HCT116 (cell line): ENCODE data around the gene DOCK2.

ENCODE experiments used
- CEBPB ChIP-seq: IDR thresholded peaks from 2 replicates; pipeline ENCODE4 v1.6.1; 2012; ENCODE audit warnings: low read depth
- ELF1 ChIP-seq: IDR thresholded peaks from 2 replicates; pipeline ENCODE4 v1.6.1; 2012; ENCODE audit warnings: low read depth, borderline replicate concordance
- EZH2 ChIP-seq: fragments of 200-600 bp; sonication (generic); IDR thresholded peaks from 2 replicates; pipeline ENCODE4 v1.6.1; 2017; ENCODE audit warnings: antibody characterized with exemption, mixed run types
- EZH2phosphoT487 ChIP-seq: fragments of 200-600 bp; IDR thresholded peaks from 2 replicates; pipeline ENCODE4 v1.6.1; 2018; ENCODE audit warnings: antibody characterized with exemption, borderline replicate concordance
- FOSL1 ChIP-seq: IDR thresholded peaks from 2 replicates; pipeline ENCODE4 v1.6.1; 2012; ENCODE audit warnings: low read depth
- JUND ChIP-seq: IDR thresholded peaks from 2 replicates; pipeline ENCODE4 v1.6.1; 2012
- POLR2A ChIP-seq: IDR thresholded peaks from 2 replicates; pipeline ENCODE4 v1.7.0; 2011; ENCODE audit warnings: borderline replicate concordance; ENCODE audit not compliant: insufficient read depth, insufficient read length; ENCODE audit errors: extremely low read depth
- RAD21 ChIP-seq: IDR thresholded peaks from 2 replicates; pipeline ENCODE4 v1.6.1; 2012; ENCODE audit warnings: low read depth, mild to moderate bottlenecking
- SIN3A ChIP-seq: IDR thresholded peaks from 2 replicates; pipeline ENCODE4 v1.6.1; 2012; ENCODE audit warnings: low read depth
- TCF7L2 ChIP-seq: IDR thresholded peaks from 2 replicates; pipeline ENCODE4 v1.7.0; 2011; ENCODE audit warnings: borderline replicate concordance, inconsistent platforms; ENCODE audit not compliant: insufficient read depth, insufficient read length; ENCODE audit errors: extremely low read depth
- YY1 ChIP-seq: IDR thresholded peaks from 2 replicates; pipeline ENCODE4 v1.6.1; 2011; ENCODE audit warnings: low read length, low read depth, moderate library complexity, mild to moderate bottlenecking; ENCODE audit not compliant: insufficient replicate concordance; ENCODE audit errors: extremely low read depth
- ZNF274 ChIP-seq: fragments of 200-500 bp; sonication (Bioruptor generic); IDR thresholded peaks from 2 replicates; pipeline ENCODE4 v1.6.1; 2014; ENCODE audit warnings: mild to moderate bottlenecking, low read depth, low read length, inconsistent platforms
- TF ChIP-seq, protein P1 (sequence below), 3 experiments: fragments of 200-600 bp in 1 of 3; sonication (generic) in 1 of 3; IDR thresholded peaks in 2 of 3; conservative IDR thresholded peaks in 1 of 3; 2 replicates each; pipeline ENCODE4 v1.5.1; 2012 to 2017; ENCODE audit warnings: low read depth in 2 of 3, low read length in 2 of 3, antibody characterized with exemption in 1 of 3, borderline replicate concordance in 1 of 3, control low read depth in 1 of 3, mild to moderate bottlenecking in 1 of 3, mixed read lengths in 1 of 3, mixed run types in 1 of 3, moderate library complexity in 1 of 3; ENCODE audit not compliant: insufficient read depth in 1 of 3
- TF ChIP-seq, protein P2 (sequence below): IDR thresholded peaks from 2 replicates; pipeline ENCODE4 v1.6.1; 2012

DNA sequence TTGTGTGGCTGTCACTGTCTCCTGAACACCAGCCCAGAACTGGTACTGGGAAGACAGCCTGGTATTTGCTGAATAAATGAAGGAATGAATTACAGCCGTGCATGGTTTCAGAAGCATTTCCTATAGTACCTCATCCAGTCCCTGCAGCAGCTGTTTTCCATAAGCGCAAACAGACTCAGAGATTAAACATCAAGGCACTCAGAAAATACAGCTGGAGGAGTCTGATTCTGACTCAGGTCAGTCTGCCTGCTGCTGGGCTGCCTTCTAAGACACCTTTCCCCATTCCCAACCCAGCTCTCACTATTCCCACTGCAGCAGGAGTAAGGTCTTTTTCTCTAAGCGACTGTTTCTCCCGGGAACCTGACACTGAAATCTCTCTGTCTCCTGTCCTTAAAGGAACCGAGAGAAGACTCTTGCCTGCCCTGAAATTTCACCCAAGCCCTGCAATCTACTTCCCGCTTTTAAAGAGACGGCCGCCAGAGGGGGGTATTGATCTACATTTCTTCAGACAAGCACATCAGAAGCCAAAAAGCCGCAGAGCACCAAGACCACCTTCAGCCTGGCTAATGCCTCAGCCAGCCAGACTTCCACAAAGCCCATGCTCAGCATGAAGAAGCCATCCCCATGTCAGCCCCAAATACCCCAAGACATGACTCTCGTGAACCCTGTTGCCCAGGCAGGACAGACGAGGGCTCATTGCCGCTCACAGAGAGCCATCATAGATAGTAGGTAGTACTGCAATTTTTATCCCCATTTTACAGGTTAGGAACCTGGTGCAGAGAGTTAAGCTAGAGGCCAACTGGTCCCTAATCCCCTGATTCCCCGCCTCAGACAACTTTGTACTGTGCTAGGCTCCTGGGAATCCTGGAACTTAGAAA, 463.2 kb downstream of the DOCK2 start:
- TF ChIP-seq, protein P1, sequence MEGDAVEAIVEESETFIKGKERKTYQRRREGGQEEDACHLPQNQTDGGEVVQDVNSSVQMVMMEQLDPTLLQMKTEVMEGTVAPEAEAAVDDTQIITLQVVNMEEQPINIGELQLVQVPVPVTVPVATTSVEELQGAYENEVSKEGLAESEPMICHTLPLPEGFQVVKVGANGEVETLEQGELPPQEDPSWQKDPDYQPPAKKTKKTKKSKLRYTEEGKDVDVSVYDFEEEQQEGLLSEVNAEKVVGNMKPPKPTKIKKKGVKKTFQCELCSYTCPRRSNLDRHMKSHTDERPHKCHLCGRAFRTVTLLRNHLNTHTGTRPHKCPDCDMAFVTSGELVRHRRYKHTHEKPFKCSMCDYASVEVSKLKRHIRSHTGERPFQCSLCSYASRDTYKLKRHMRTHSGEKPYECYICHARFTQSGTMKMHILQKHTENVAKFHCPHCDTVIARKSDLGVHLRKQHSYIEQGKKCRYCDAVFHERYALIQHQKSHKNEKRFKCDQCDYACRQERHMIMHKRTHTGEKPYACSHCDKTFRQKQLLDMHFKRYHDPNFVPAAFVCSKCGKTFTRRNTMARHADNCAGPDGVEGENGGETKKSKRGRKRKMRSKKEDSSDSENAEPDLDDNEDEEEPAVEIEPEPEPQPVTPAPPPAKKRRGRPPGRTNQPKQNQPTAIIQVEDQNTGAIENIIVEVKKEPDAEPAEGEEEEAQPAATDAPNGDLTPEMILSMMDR (IDR thresholded peaks at IDR 0.05 in 2 of 3, conservative IDR thresholded peaks at IDR 0.05 in 1 of 3; ENCODE audit: borderline replicate concordance in 1 of 3, insufficient read depth in 1 of 3, low read depth in 2 of 3, low read length in 2 of 3) = peak; percentile 58 to 89 (median 69)
- TF ChIP-seq, protein P2, sequence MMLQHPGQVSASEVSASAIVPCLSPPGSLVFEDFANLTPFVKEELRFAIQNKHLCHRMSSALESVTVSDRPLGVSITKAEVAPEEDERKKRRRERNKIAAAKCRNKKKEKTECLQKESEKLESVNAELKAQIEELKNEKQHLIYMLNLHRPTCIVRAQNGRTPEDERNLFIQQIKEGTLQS = no peak
- TF ChIP-seq POLR2A (no peak), TCF7L2 (peak; percentile 15), EZH2 (no peak), YY1 (no peak), RAD21 (peak; percentile 92), EZH2phosphoT487 (no peak), JUND (no peak), CEBPB (no peak), ZNF274 (no peak), ELF1 (no peak), FOSL1 (no peak), SIN3A (no peak)
